Measurements from ENCODE around the gene TAOK2. TPM values are rescaled to one million over a fixed set of nuclear protein-coding genes. Genes with fewer than 3 reads are reported as not detected.
A peak's percentile ranks its signal among the peaks of the same experiment; 100 is the strongest.

TAOK2 gene
- total and polyA plus RNA-seq, 2 of the 13 experiments (the other 11 are each of a cell fraction or from before 2014, with no cell fraction given) = 17.4 to 43.2 TPM

- 0 out of 2 replicates have a peak, but pooled peaks have one; percentile 44 for TF ChIP-seq ZBTB39 (CRISPR knock-in tag; IDR thresholded peaks at IDR 0.05)
- no peak for TF ChIP-seq HDAC1 (CRISPR knock-in tag; IDR thresholded peaks at IDR 0.05)
- peak; percentile 44; the same call in 1 of the 2 replicates for TF ChIP-seq ZNF224 (CRISPR knock-in tag; IDR thresholded peaks at IDR 0.05)
- no peak for TF ChIP-seq ZNF770 (CRISPR knock-in tag; IDR thresholded peaks at IDR 0.05)
- TF ChIP-seq KDM2A (CRISPR knock-in tag; IDR thresholded peaks at IDR 0.05; ENCODE audit: borderline replicate concordance, low read depth) = no peak
- TF ChIP-seq, protein P1, sequence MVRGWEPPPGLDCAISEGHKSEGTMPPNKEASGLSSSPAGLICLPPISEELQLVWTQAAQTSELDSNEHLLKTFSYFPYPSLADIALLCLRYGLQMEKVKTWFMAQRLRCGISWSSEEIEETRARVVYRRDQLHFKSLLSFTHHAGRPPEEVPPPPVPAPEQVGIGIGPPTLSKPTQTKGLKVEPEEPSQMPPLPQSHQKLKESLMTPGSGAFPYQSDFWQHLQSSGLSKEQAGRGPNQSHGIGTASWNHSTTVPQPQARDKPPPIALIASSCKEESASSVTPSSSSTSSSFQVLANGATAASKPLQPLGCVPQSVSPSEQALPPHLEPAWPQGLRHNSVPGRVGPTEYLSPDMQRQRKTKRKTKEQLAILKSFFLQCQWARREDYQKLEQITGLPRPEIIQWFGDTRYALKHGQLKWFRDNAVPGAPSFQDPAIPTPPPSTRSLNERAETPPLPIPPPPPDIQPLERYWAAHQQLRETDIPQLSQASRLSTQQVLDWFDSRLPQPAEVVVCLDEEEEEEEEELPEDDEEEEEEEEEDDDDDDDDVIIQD (CRISPR knock-in tag; IDR thresholded peaks at IDR 0.05; ENCODE audit: low read depth) = no peak
- no peak for TF ChIP-seq AGO2 (optimal IDR thresholded peaks at IDR 0.05; ENCODE audit: low read depth, low read length)
- no peak for TF ChIP-seq ZHX2 (IDR thresholded peaks at IDR 0.05; ENCODE audit: low read depth)
- no peak for TF ChIP-seq ZHX2 (CRISPR knock-in tag; IDR thresholded peaks at IDR 0.05; ENCODE audit: borderline replicate concordance)
- 0 out of 2 replicates have a peak, but pooled peaks have one; percentile 2 for TF ChIP-seq ZNF800 (CRISPR knock-in tag; IDR thresholded peaks at IDR 0.05)
- no peak for TF ChIP-seq RNF2 (conservative IDR thresholded peaks at IDR 0.05; ENCODE audit: low read depth)
- no peak for TF ChIP-seq ZNF547 (CRISPR knock-in tag; IDR thresholded peaks at IDR 0.05)
- no peak for TF ChIP-seq ZNF841 (CRISPR knock-in tag; IDR thresholded peaks at IDR 0.05; ENCODE audit: borderline replicate concordance)
- TF ChIP-seq CREM (IDR thresholded peaks at IDR 0.05) = no peak
- TF ChIP-seq CREM (CRISPR knock-in tag; IDR thresholded peaks at IDR 0.05) = no peak
- TF ChIP-seq ZNF326 (CRISPR knock-in tag; IDR thresholded peaks at IDR 0.05; ENCODE audit: borderline replicate concordance) = no peak
- TF ChIP-seq PPARG (CRISPR knock-in tag; conservative IDR thresholded peaks at IDR 0.05) = no peak
- no peak for TF ChIP-seq ZNF615 (CRISPR knock-in tag; IDR thresholded peaks at IDR 0.05; ENCODE audit: borderline replicate concordance)
Measured at GRCh38 chr16:29961127-29961478, 12.6 kb upstream of the TAOK2 start (continued).

Data from HepG2 (cell line).